ENCODE data around the gene GALNT3.
A peak's percentile ranks its signal among the peaks of the same experiment; 100 is the strongest.

The GALNT3 gene

DNA sequence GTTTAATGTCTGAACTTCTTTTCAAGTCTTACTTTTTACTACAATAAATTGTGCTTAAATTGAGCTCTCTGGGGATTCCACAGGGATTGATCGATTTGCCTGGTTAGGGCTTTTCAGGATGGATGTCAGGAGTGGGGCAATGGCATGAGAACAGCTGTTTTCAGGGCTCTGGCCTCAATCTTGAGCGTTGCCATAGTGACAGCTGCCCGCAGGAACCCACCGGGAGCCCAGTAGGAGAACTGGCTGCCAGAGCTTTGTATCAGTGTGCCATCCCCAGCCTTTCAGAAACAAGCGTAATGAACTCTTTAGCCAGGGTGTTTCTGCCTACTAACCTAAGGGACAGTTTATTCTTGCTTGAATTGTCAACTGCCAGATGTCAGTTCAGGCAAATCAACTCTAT lies 93.5 kb downstream of the GALNT3 start:
- H3K4me3 ChIP-seq (ENCODE audit: low read depth, low read length): no peak overlapping the region
- in situ Hi-C loops (cut with HindIII; ENCODE audit: low sequenced_read_pairs): no loop called here
- no peak for DNase-seq (ENCODE audit: low read depth, low spot score)
- TF ChIP-seq, protein P1, sequence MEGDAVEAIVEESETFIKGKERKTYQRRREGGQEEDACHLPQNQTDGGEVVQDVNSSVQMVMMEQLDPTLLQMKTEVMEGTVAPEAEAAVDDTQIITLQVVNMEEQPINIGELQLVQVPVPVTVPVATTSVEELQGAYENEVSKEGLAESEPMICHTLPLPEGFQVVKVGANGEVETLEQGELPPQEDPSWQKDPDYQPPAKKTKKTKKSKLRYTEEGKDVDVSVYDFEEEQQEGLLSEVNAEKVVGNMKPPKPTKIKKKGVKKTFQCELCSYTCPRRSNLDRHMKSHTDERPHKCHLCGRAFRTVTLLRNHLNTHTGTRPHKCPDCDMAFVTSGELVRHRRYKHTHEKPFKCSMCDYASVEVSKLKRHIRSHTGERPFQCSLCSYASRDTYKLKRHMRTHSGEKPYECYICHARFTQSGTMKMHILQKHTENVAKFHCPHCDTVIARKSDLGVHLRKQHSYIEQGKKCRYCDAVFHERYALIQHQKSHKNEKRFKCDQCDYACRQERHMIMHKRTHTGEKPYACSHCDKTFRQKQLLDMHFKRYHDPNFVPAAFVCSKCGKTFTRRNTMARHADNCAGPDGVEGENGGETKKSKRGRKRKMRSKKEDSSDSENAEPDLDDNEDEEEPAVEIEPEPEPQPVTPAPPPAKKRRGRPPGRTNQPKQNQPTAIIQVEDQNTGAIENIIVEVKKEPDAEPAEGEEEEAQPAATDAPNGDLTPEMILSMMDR (IDR thresholded peaks at IDR 0.05; ENCODE audit: low read depth, low read length): no peak

DNA sequence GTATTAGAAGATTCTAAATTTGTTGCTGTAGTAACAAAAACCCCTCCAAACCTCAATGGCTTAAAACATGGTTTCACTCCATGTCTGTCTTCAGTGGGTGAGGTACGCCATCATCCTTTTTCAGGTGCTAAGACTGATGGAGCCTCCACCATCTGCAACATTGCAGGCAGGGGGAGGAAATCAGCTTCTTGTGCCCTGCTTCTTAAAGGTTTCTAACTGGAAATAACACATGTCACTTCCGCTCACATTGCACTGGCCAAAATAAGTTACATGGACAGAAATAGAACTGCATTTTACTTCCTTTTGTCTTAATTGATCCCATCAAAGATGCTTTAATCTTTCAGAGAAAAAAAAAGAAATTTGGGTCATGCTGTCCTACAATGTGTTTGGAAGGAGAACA lies 94.1 kb downstream of the GALNT3 start:
- TF ChIP-seq, protein P1 (IDR thresholded peaks at IDR 0.05; ENCODE audit: low read depth, low read length): no peak

DNA sequence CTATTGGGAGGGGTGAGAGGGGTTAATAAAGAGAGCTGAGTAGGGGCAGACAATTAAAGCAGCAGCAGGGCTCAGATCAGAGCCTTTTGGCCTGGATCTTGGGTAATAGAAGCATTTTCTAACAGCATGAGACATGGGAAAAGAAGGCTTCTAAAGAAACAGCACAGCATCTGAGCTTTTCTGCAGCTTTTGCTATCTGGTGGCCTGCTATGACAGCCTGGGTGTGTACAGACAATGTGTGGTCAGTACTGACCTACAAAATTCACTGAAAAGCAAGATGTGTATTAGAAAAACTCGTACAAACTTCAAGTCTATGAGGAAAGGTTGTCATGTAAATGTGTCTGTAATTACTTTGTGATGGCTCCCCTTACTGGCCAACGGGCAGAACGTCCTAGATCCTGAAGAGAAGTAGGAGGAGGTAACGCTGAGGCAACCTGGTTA lies 95.6 kb downstream of the GALNT3 start:
- no peak overlapping the region for H3K4me3 ChIP-seq (ENCODE audit: low read depth, low read length)
- in situ Hi-C loops (cut with HindIII; ENCODE audit: low sequenced_read_pairs): no loop called here
- TF ChIP-seq, protein P1 (IDR thresholded peaks at IDR 0.05; ENCODE audit: low read depth, low read length): peak; percentile 77
- peak; percentile 67 for DNase-seq (ENCODE audit: low read depth, low spot score)

More for the DNA sequence above, 94.1 kb downstream of the GALNT3 start:
- in situ Hi-C loops (cut with HindIII; ENCODE audit: low sequenced_read_pairs): no loop called here
- DNase-seq (ENCODE audit: low read depth, low spot score): no peak
- H3K4me3 ChIP-seq (ENCODE audit: low read depth, low read length): no peak overlapping the region

DNA sequence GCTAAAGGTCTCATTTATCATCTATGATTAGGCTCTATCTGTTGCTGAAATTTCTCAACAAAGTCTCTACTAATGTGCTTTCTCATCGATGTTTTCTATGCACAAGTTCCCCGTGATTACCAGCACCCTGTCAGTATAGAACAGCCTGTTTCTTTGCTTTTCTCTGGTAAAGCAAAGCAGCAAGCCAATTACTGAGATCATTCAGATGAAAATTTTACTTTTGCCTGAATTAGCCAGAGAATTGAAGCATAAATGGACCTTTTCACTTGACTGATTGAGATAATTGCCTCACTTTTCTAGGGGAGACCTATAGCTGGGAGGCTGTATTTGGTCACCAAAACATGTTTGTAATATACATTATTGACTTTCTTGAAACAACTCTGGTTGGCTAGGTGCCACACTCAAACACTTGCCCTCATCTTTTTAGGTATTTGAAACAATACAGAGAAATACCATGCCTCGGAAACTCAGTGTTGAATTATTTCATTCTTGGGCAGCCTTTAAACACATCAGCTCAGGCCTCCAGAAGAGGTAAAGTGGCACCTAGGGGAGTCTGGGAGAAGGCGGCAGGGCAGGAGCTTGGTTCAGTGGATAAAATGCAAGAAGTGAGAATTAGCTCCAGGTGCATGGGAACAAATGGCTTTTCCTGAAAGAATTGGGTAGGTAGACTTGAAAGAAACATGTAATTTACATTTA lies 96.2 kb downstream of the GALNT3 start:
- no peak for DNase-seq (ENCODE audit: low read depth, low spot score)
- in situ Hi-C loops (cut with HindIII; ENCODE audit: low sequenced_read_pairs): no loop called here
- no peak overlapping the region for H3K4me3 ChIP-seq (ENCODE audit: low read depth, low read length)
- TF ChIP-seq, protein P1 (IDR thresholded peaks at IDR 0.05; ENCODE audit: low read depth, low read length): no peak
